ENCODE measurements around the gene ASGR2. TPM values are rescaled to one million over a fixed set of nuclear protein-coding genes. Genes with fewer than 3 reads are reported as not detected.
"Not testable (repeated sequence)": the region's sequence is repeated elsewhere in the genome, so short reads cannot be mapped to it uniquely, and the experiment has no call there.

ASGR2 gene
- total RNA-seq, 8 experiments from 2014 or later = 0.11 to 0.51 (median 0.49) TPM; not detected in 5

- Histone ChIP-seq H3K27ac (no peak overlapping the region), H3K4me3 (no peak overlapping the region), H3K4me1 (replicated peaks in 1 of 2) (no peaks in the 10 kb centered on the region)
- WGBS, 10 experiments = 0 to 82% (median 30%) methylated on average over 2 to 4 of the region's 4 CpGs
- in situ Hi-C loops (cut with MboI; ENCODE audit: low pct_unique_long_range_greater_than_20kb in 2 of 9, low sequenced_read_pairs in 9 of 9, unreplicated experiment in 9 of 9) = no loop called here
- peak in 3 of 8 experiments; percentile 85 to 93 (median 93) for ATAC-seq (replicated peaks in 6 of 8)
Measured at GRCh38 chr17:7122381-7122780, 7.8 kb upstream of the ASGR2 start.

GRCh38 chr17:7120635-7121034 is 6.0 kb upstream of the ASGR2 start:
- ATAC-seq (replicated peaks in 6 of 8); H3K27ac ChIP-seq; H3K4me3 ChIP-seq; in situ Hi-C loops (cut with MboI; ENCODE audit: low pct_unique_long_range_greater_than_20kb in 2 of 9, low sequenced_read_pairs in 9 of 9, unreplicated experiment in 9 of 9); H3K4me1 ChIP-seq (replicated peaks in 1 of 2): not testable (repeated sequence)
- WGBS, 10 experiments = 55 to 100% (median 90%) methylated on average over 2 to 10 of the region's 12 CpGs; no CpG with 5 or more reads in 3 of the 10 experiments

GRCh38 chr17:7120123-7120522 is 5.5 kb upstream of the ASGR2 start:
- ATAC-seq (replicated peaks in 6 of 8) = no peak
- in situ Hi-C loops (cut with MboI; ENCODE audit: low pct_unique_long_range_greater_than_20kb in 2 of 9, low sequenced_read_pairs in 9 of 9, unreplicated experiment in 9 of 9) = no loop called here
- H3K27ac ChIP-seq = no peak overlapping the region
- WGBS, 10 experiments = 0 to 78% (median 39%) methylated on average over 1 to 2 of the region's 2 CpGs; no CpG with 5 or more reads in 2 of the 10 experiments
- H3K4me3 ChIP-seq = no peak overlapping the region
- H3K4me1 ChIP-seq (replicated peaks in 1 of 2) = peaks cover 0 to 11% of the 10 kb centered on the region in 2 donors

GRCh38 chr17:7119314-7119713 is 4.7 kb upstream of the ASGR2 start:
- Histone ChIP-seq H3K27ac (no peak overlapping the region), H3K4me3 (no peak overlapping the region), H3K4me1 (replicated peaks in 1 of 2) (peaks cover 0 to 11% of the 10 kb centered on the region in 2 donors)
- in situ Hi-C loops (cut with MboI; ENCODE audit: low pct_unique_long_range_greater_than_20kb in 2 of 9, low sequenced_read_pairs in 9 of 9, unreplicated experiment in 9 of 9) = no loop called here
- WGBS, 10 experiments = 0 to 89% (median 53%) methylated on average over 1 to 8 of the region's 11 CpGs; no CpG with 5 or more reads in 3 of the 10 experiments
- no peak for ATAC-seq (replicated peaks in 6 of 8)

GRCh38 chr17:7114875-7115614 is 423 bp upstream of the ASGR2 start:
- H3K4me3 ChIP-seq = no peak overlapping the region
- 24 to 100% (median 80%) methylated on average over 1 to 9 of the region's 19 CpGs; no CpG with 5 or more reads in 3 of the 10 experiments for WGBS, 10 experiments
- in situ Hi-C loops (cut with MboI; ENCODE audit: low pct_unique_long_range_greater_than_20kb in 2 of 9, low sequenced_read_pairs in 9 of 9, unreplicated experiment in 9 of 9) = no loop called here
- peaks cover 0 to 11% of the 10 kb centered on the region in 2 donors for H3K4me1 ChIP-seq (replicated peaks in 1 of 2)
- no peak overlapping the region for H3K27ac ChIP-seq
- no peak for ATAC-seq (replicated peaks in 6 of 8)

- ATAC-seq (replicated peaks in 6 of 8) = no peak
- H3K4me3 ChIP-seq = no peak overlapping the region
- no peak overlapping the region for H3K27ac ChIP-seq
- peaks cover 0 to 11% of the 10 kb centered on the region in 2 donors for H3K4me1 ChIP-seq (replicated peaks in 1 of 2)
- in situ Hi-C loops (cut with MboI; ENCODE audit: low pct_unique_long_range_greater_than_20kb in 2 of 9, low sequenced_read_pairs in 9 of 9, unreplicated experiment in 9 of 9) = no loop called here
- WGBS, 10 experiments = 32 to 100% (median 85%) methylated on average over 2 to 11 of the region's 15 CpGs; no CpG with 5 or more reads in 1 of the 10 experiments
Measured at GRCh38 chr17:7113273-7114071, 1.1 kb downstream of the ASGR2 start.

GRCh38 chr17:7112510-7113108 is 2.0 kb downstream of the ASGR2 start:
- ATAC-seq (replicated peaks in 6 of 8) = peak in 1 of 8 experiments; percentile 9
- in situ Hi-C loops (cut with MboI; ENCODE audit: low pct_unique_long_range_greater_than_20kb in 2 of 9, low sequenced_read_pairs in 9 of 9, unreplicated experiment in 9 of 9) = no loop called here
- Histone ChIP-seq H3K27ac (no peak overlapping the region), H3K4me3 (no peak overlapping the region), H3K4me1 (replicated peaks in 1 of 2) (peaks cover 0 to 11% of the 10 kb centered on the region in 2 donors)
- 38 to 100% (median 74%) methylated on average over 1 to 7 of the region's 10 CpGs; no CpG with 5 or more reads in 5 of the 10 experiments for WGBS, 10 experiments

- peak in 4 of 8 experiments; percentile 27 to 53 (median 36) for ATAC-seq (replicated peaks in 6 of 8)
- H3K4me1 ChIP-seq (replicated peaks in 1 of 2) = peaks cover 0 to 11% of the 10 kb centered on the region in 2 donors
- 0 to 100% (median 54%) methylated on average over 1 to 9 of the region's 12 CpGs for WGBS, 10 experiments
- H3K27ac ChIP-seq = no peak overlapping the region
- H3K4me3 ChIP-seq = no peak overlapping the region
- in situ Hi-C loops (cut with MboI; ENCODE audit: low pct_unique_long_range_greater_than_20kb in 2 of 9, low sequenced_read_pairs in 9 of 9, unreplicated experiment in 9 of 9) = no loop called here
Measured at GRCh38 chr17:7111784-7112509, 2.7 kb downstream of the ASGR2 start.

- 26 to 93% (median 60%) methylated on average over 3 to 11 of the region's 11 CpGs for WGBS, 10 experiments
- ATAC-seq (replicated peaks in 6 of 8) = no peak
- H3K27ac ChIP-seq = no peak overlapping the region
- peaks cover 0 to 5% of the 10 kb centered on the region in 2 donors for H3K4me1 ChIP-seq (replicated peaks in 1 of 2)
- in situ Hi-C loops (cut with MboI; ENCODE audit: low pct_unique_long_range_greater_than_20kb in 2 of 9, low sequenced_read_pairs in 9 of 9, unreplicated experiment in 9 of 9) = no loop called here
- H3K4me3 ChIP-seq = no peak overlapping the region
Measured at GRCh38 chr17:7110617-7111306, 3.9 kb downstream of the ASGR2 start.

- ATAC-seq (replicated peaks in 6 of 8) = peak in 2 of 8 experiments; percentile 34 to 37
- in situ Hi-C loops (cut with MboI; ENCODE audit: low pct_unique_long_range_greater_than_20kb in 2 of 9, low sequenced_read_pairs in 9 of 9, unreplicated experiment in 9 of 9) = no loop called here
- H3K4me3 ChIP-seq = no peak overlapping the region
- H3K4me1 ChIP-seq (replicated peaks in 1 of 2) = no peaks in the 10 kb centered on the region
- no peak overlapping the region for H3K27ac ChIP-seq
- 0 to 80% (median 67%) methylated on average over 1 to 6 of the region's 10 CpGs; no CpG with 5 or more reads in 5 of the 10 experiments for WGBS, 10 experiments
Measured at GRCh38 chr17:7109461-7110322, 4.9 kb downstream of the ASGR2 start.

GRCh38 chr17:7108981-7109380 is 5.6 kb downstream of the ASGR2 start:
- Histone ChIP-seq H3K27ac (no peak overlapping the region), H3K4me1 (replicated peaks in 1 of 2) (no peaks in the 10 kb centered on the region), H3K4me3 (no peak overlapping the region)
- in situ Hi-C loops (cut with MboI; ENCODE audit: low pct_unique_long_range_greater_than_20kb in 2 of 9, low sequenced_read_pairs in 9 of 9, unreplicated experiment in 9 of 9) = no loop called here
- 20% methylated on average over 1 of the region's 9 CpGs; no CpG with 5 or more reads in 9 of the 10 experiments for WGBS, 10 experiments
- no peak for ATAC-seq (replicated peaks in 6 of 8)

Data from motor neuron (in vitro differentiated cells).